H9 (cell line): ENCODE results near the gene TBC1D9B. TPM values are rescaled to one million over a fixed set of nuclear protein-coding genes. Genes with fewer than 3 reads are reported as not detected.

ENCODE experiments used
- DNase-seq: peaks from one replicate; pipeline ENCODE4 v3.0.0-alpha.2; 2017
- H2AFZ ChIP-seq: one replicate; pipeline ENCODE4 v1.6.1; 2013; ENCODE audit warnings: mild to moderate bottlenecking, low read length, control low read depth, moderate library complexity
- H2AK5ac ChIP-seq: 2 replicates; pipeline ENCODE4 v1.6.1; 2013; ENCODE audit warnings: low read length, control low read depth, mixed read lengths; ENCODE audit not compliant: insufficient read length
- H2BK120ac ChIP-seq: one replicate; pipeline ENCODE4 v1.6.1; 2013; ENCODE audit warnings: low read depth, mild to moderate bottlenecking, low read length, control low read depth, inconsistent platforms; ENCODE audit not compliant: poor library complexity, severe bottlenecking
- H2BK12ac ChIP-seq: 2 replicates; pipeline ENCODE4 v1.6.1; 2013; ENCODE audit warnings: low read length, control low read depth, mixed read lengths, low read depth; ENCODE audit not compliant: insufficient read length
- H2BK15ac ChIP-seq: 2 replicates; pipeline ENCODE4 v1.6.1; 2013; ENCODE audit warnings: low read depth, low read length, control low read depth
- H2BK20ac ChIP-seq: one replicate; pipeline ENCODE4 v1.6.1; 2013; ENCODE audit warnings: low read depth, mild to moderate bottlenecking, low read length, control low read depth, inconsistent platforms; ENCODE audit not compliant: poor library complexity, severe bottlenecking
- H2BK5ac ChIP-seq: 2 replicates; pipeline ENCODE4 v1.6.1; 2013; ENCODE audit warnings: low read length, control low read depth, mixed read lengths; ENCODE audit not compliant: insufficient read length
- H3K14ac ChIP-seq: 2 replicates; pipeline ENCODE4 v1.6.1; 2013; ENCODE audit warnings: low read length, control low read depth; ENCODE audit not compliant: insufficient read depth
- H3K18ac ChIP-seq: 2 replicates; pipeline ENCODE4 v1.6.1; 2013; ENCODE audit warnings: low read depth, mild to moderate bottlenecking, mixed read lengths, low read length, control low read depth; ENCODE audit not compliant: insufficient read length
- H3K23ac ChIP-seq: 2 replicates; pipeline ENCODE4 v1.6.1; 2013; ENCODE audit warnings: low read length, control low read depth, mixed read lengths, low read depth; ENCODE audit not compliant: insufficient read length
- H3K23me2 ChIP-seq: 2 replicates; pipeline ENCODE4 v1.6.1; 2013; ENCODE audit warnings: low read depth, mild to moderate bottlenecking, mixed read lengths, low read length, control low read depth; ENCODE audit not compliant: insufficient read length, poor library complexity, severe bottlenecking
- H3K27ac ChIP-seq: 2 replicates; pipeline ENCODE4 v1.5.1; 2013; ENCODE audit warnings: low read length, control low read depth, mixed read lengths, low read depth; ENCODE audit not compliant: insufficient read length
- H3K27me3 ChIP-seq: 2 replicates; pipeline ENCODE4 v1.6.1; 2013; ENCODE audit warnings: low read length, control low read depth, inconsistent platforms; ENCODE audit not compliant: insufficient read depth
- H3K4ac ChIP-seq: 2 replicates; pipeline ENCODE4 v1.6.1; 2013; ENCODE audit warnings: low read depth, mild to moderate bottlenecking, control low read depth, inconsistent platforms, low read length, moderate library complexity
- H3K4me1 ChIP-seq: 2 replicates; pipeline ENCODE4 v1.6.1; 2013; ENCODE audit warnings: low read length, control low read depth, inconsistent platforms; ENCODE audit not compliant: insufficient read depth
- H3K4me2 ChIP-seq: 2 replicates; pipeline ENCODE4 v1.6.1; 2013; ENCODE audit warnings: low read length, control low read depth, mixed read lengths; ENCODE audit not compliant: insufficient read length, insufficient read depth
- H3K56ac ChIP-seq: 2 replicates; pipeline ENCODE4 v1.6.1; 2013; ENCODE audit warnings: low read depth, mild to moderate bottlenecking, mixed read lengths, low read length, control low read depth; ENCODE audit not compliant: insufficient read length
- H3K79me1 ChIP-seq: 2 replicates; pipeline ENCODE4 v1.6.1; 2013; ENCODE audit warnings: low read depth, mild to moderate bottlenecking, moderate library complexity, low read length, control low read depth, inconsistent platforms; ENCODE audit not compliant: insufficient read depth, poor library complexity, severe bottlenecking
- H3K79me2 ChIP-seq: 2 replicates; pipeline ENCODE4 v1.6.1; 2013; ENCODE audit warnings: low read length, control low read depth, inconsistent platforms; ENCODE audit not compliant: insufficient read depth
- H3K9ac ChIP-seq: 2 replicates; pipeline ENCODE4 v1.6.1; 2013; ENCODE audit warnings: low read length, control low read depth, mixed read lengths; ENCODE audit not compliant: insufficient read length; ENCODE audit errors: extremely low read depth
- H3K9me3 ChIP-seq: one replicate; pipeline ENCODE4 v1.6.1; 2013; ENCODE audit warnings: low read depth, low read length, inconsistent platforms; ENCODE audit not compliant: control insufficient read depth
- H3T11ph ChIP-seq: one replicate; pipeline ENCODE4 v1.6.1; 2013; ENCODE audit warnings: mild to moderate bottlenecking, low read length, control low read depth, inconsistent platforms
- H4K20me1 ChIP-seq: one replicate; pipeline ENCODE4 v1.6.1; 2013; ENCODE audit not compliant: control insufficient read depth, insufficient read length, insufficient read depth
- H4K5ac ChIP-seq: 2 replicates; pipeline ENCODE4 v1.6.1; 2013; ENCODE audit warnings: low read depth, mild to moderate bottlenecking, mixed read lengths, low read length, control low read depth; ENCODE audit not compliant: insufficient read length
- H4K8ac ChIP-seq: replicated peaks from 2 replicates; pipeline ENCODE4 v1.6.1; 2013; ENCODE audit warnings: low read length, control low read depth, mixed read lengths, low read depth; ENCODE audit not compliant: insufficient read length
- H4K91ac ChIP-seq: 2 replicates; pipeline ENCODE4 v1.6.1; 2013; ENCODE audit warnings: low read depth, mild to moderate bottlenecking, moderate library complexity, mixed read lengths, low read length, control low read depth; ENCODE audit not compliant: insufficient read length
- H3K27ac Mint-ChIP-seq, 3 experiments: 2 replicates in 2 of 3; 3 replicates in 1 of 3; pipeline ENCODE4 v1.8.0; 2020 to 2021; ENCODE audit warnings: mixed read lengths in 3 of 3, mild to moderate bottlenecking in 1 of 3, moderate library complexity in 1 of 3
- H3K27me3 Mint-ChIP-seq: 2 replicates; pipeline ENCODE4 v1.8.0; 2021; ENCODE audit warnings: low read depth, mild to moderate bottlenecking, moderate library complexity, mixed read lengths
- H3K36me3 Mint-ChIP-seq, 3 experiments: 2 replicates in 2 of 3; 3 replicates in 1 of 3; pipeline ENCODE4 v1.8.0; 2020 to 2021; ENCODE audit warnings: low read depth in 3 of 3, mixed read lengths in 3 of 3; ENCODE audit not compliant: insufficient read depth in 1 of 3
- H3K4me1 Mint-ChIP-seq, 2 experiments: 2 replicates each; pipeline ENCODE4 v1.8.0; 2020; ENCODE audit warnings: mixed read lengths in 2 of 2
- H3K4me3 Mint-ChIP-seq, 2 experiments: 2 replicates in 1 of 2; 3 replicates in 1 of 2; pipeline ENCODE4 v1.8.0; 2020 to 2021; ENCODE audit warnings: mild to moderate bottlenecking in 2 of 2, mixed read lengths in 2 of 2, moderate library complexity in 1 of 2
- H3K9me3 Mint-ChIP-seq, 2 experiments: 2 replicates in 1 of 2; 3 replicates in 1 of 2; pipeline ENCODE4 v1.8.0; 2020; ENCODE audit warnings: mild to moderate bottlenecking in 2 of 2, mixed read lengths in 2 of 2, moderate library complexity in 1 of 2
- CTCF ChIP-seq: fragments of 200-600 bp; sonication (generic); conservative IDR thresholded peaks from 3 replicates; pipeline ENCODE4 v1.8.0; 2021; ENCODE audit warnings: antibody characterized with exemption, mild to moderate bottlenecking
- WGBS: extraction: QIAGEN DNeasy Blood & Tissue Kit; methylation state at CpG from one replicate; pipeline ENCODE4 v1.1.7; 2013; ENCODE audit warnings: missing lambda C conversion rate, low lambda C conversion rate, mixed read lengths; ENCODE audit not compliant: insufficient read length; ENCODE audit errors: extremely low coverage; 5-methylcytosine and 5-hydroxymethylcytosine counted together
- total RNA-seq: library from RNA; stranded (reverse); gene quantifications from 2 replicates; pipeline ENCODE4 v1.2.1, GENCODE V29; 2021

TBC1D9B gene
- total RNA-seq, 1 experiment from 2014 or later, result 62.1 TPM

GRCh38 chr5:179926657-179927056, 19.0 kb upstream of the TBC1D9B start:
- Histone ChIP-seq H3K56ac (no peak overlapping the region), H3K4me1 (no peaks in the 10 kb centered on the region; the same call in 1 of the 2 replicates), H3K9ac (no peak overlapping the region), H2BK120ac (no peak overlapping the region), H2BK5ac (no peak overlapping the region), H3K79me1 (no peaks in the 10 kb centered on the region), H2BK20ac (no peak overlapping the region), H3K23me2 (no peaks in the 10 kb centered on the region), H3K14ac (no peak overlapping the region), H4K8ac (no peak overlapping the region), H4K91ac (no peak overlapping the region), H4K5ac (no peak overlapping the region), H4K20me1 (no peaks in the 10 kb centered on the region), H3K9me3 (no peaks in the 10 kb centered on the region), H2BK15ac (no peak overlapping the region), H3K4me2 (no peak overlapping the region), H3K23ac (no peak overlapping the region), H2AK5ac (no peak overlapping the region), H2AFZ (no peak overlapping the region), H3K27ac (no peak overlapping the region), H2BK12ac (no peak overlapping the region), H3K18ac (no peak overlapping the region), H3K27me3 (no peaks in the 10 kb centered on the region), H3T11ph (no peak overlapping the region), H3K79me2 (no peaks in the 10 kb centered on the region; the same call in 1 of the 2 replicates), H3K4ac (no peak overlapping the region)
- H3K9me3 Mint-ChIP-seq, result peaks cover 0 to 4% of the 10 kb centered on the region in 2 experiments; a peak in 3 of 5 replicates
- no peaks in the 10 kb centered on the region for H3K27me3 Mint-ChIP-seq
- DNase-seq, result no peak
- no peak overlapping the region for H3K4me3 Mint-ChIP-seq
- TF ChIP-seq CTCF, result no peak
- H3K27ac Mint-ChIP-seq, result no peak overlapping the region
- H3K4me1 Mint-ChIP-seq, result peaks cover 4 to 6% of the 10 kb centered on the region in 2 experiments
- H3K36me3 Mint-ChIP-seq, result peaks cover 0 to 2% (median 1%) of the 10 kb centered on the region in 3 experiments; a peak in 3 of 7 replicates
- no CpG with 5 or more reads among the region's 8 CpGs for WGBS
